Neural cell (in vitro differentiated cells): Measurements from ENCODE around the gene JDP2.

ENCODE experiments used
- CTCF ChIP-seq: fragments of 450-650 bp; IDR thresholded peaks from 2 replicates; pipeline ENCODE4 v1.5.1; 2014; ENCODE audit warnings: antibody characterized with exemption, mild to moderate bottlenecking, moderate library complexity; ENCODE audit not compliant: poor library complexity, severe bottlenecking
- EP300 ChIP-seq: fragments of 450-650 bp; conservative IDR thresholded peaks from 2 replicates; pipeline ENCODE4 v1.6.1; 2014; ENCODE audit warnings: antibody characterized with exemption, mild to moderate bottlenecking, moderate library complexity; ENCODE audit not compliant: poor library complexity, severe bottlenecking
- EZH2 ChIP-seq: fragments of 200-600, 300-800 bp; shearing (Covaris generic), sonication (generic); IDR thresholded peaks from 2 replicates; pipeline ENCODE4 v1.6.1; 2014; ENCODE audit warnings: antibody characterized with exemption, low read length, borderline replicate concordance, mild to moderate bottlenecking; ENCODE audit not compliant: insufficient read depth, poor library complexity, severe bottlenecking
- MXI1 ChIP-seq: fragments of 450-650 bp; conservative IDR thresholded peaks from 2 replicates; pipeline ENCODE4 v1.6.1; 2014; ENCODE audit warnings: antibody characterized with exemption, mild to moderate bottlenecking; ENCODE audit not compliant: poor library complexity, severe bottlenecking
- POLR2AphosphoS5 ChIP-seq: IDR thresholded peaks from 2 replicates; pipeline ENCODE4 v1.6.1; 2012
- REST ChIP-seq: IDR thresholded peaks from 2 replicates; pipeline ENCODE4 v1.6.1; 2012; ENCODE audit warnings: borderline replicate concordance

- TF ChIP-seq CTCF (no peak), REST (no peak), EZH2 (no peak), EP300 (no peak), POLR2AphosphoS5 (no peak), MXI1 (no peak)
Measured at GRCh38 chr14:75430116-75430515, 2.3 kb downstream of the JDP2 start.
